Activated naive CD8-positive, alpha-beta T cell (primary cell): ENCODE data around the gene MSGN1.

Source experiments
- H3K27ac Mint-ChIP-seq: one replicate; pipeline ENCODE4 v1.8.0; 2021; ENCODE audit warnings: mixed read lengths
- H3K27me3 Mint-ChIP-seq: one replicate; pipeline ENCODE4 v1.8.0; 2021; ENCODE audit warnings: mixed read lengths
- H3K36me3 Mint-ChIP-seq: one replicate; pipeline ENCODE4 v1.8.0; 2021; ENCODE audit warnings: mixed read lengths
- H3K4me1 Mint-ChIP-seq: one replicate; pipeline ENCODE4 v1.8.0; 2021; ENCODE audit warnings: low read depth, mixed read lengths
- H3K4me3 Mint-ChIP-seq: one replicate; pipeline ENCODE4 v1.8.0; 2021; ENCODE audit warnings: mild to moderate bottlenecking, mixed read lengths
- H3K9me3 Mint-ChIP-seq: one replicate; pipeline ENCODE4 v1.8.0; 2021; ENCODE audit warnings: low read depth, mixed read lengths

The MSGN1 gene

GRCh38 chr2:17798338-17798737, 17.9 kb upstream of the MSGN1 start:
- Mint-ChIP-seq H3K36me3 (no peaks in the 10 kb centered on the region), H3K27me3 (peaks cover 8% of the 10 kb centered on the region), H3K9me3 (no peaks in the 10 kb centered on the region), H3K27ac (no peak overlapping the region), H3K4me1 (no peaks in the 10 kb centered on the region), H3K4me3 (no peak overlapping the region)

GRCh38 chr2:17799301-17800120, 16.7 kb upstream of the MSGN1 start:
- Mint-ChIP-seq H3K4me1 (no peaks in the 10 kb centered on the region), H3K27ac (no peak overlapping the region), H3K4me3 (no peak overlapping the region), H3K9me3 (no peaks in the 10 kb centered on the region), H3K36me3 (no peaks in the 10 kb centered on the region), H3K27me3 (peaks cover 8% of the 10 kb centered on the region)

- no peak overlapping the region for H3K27ac Mint-ChIP-seq
- no peaks in the 10 kb centered on the region for H3K9me3 Mint-ChIP-seq
- H3K4me3 Mint-ChIP-seq: no peak overlapping the region
- H3K36me3 Mint-ChIP-seq: no peaks in the 10 kb centered on the region
- H3K4me1 Mint-ChIP-seq: no peaks in the 10 kb centered on the region
- H3K27me3 Mint-ChIP-seq: peaks cover 5% of the 10 kb centered on the region
Measured at GRCh38 chr2:17800219-17800618, 16.0 kb upstream of the MSGN1 start.

- H3K27me3 Mint-ChIP-seq: peaks cover 4% of the 10 kb centered on the region
Measured at GRCh38 chr2:17800693-17801458, 15.4 kb upstream of the MSGN1 start.

GRCh38 chr2:17803497-17803896, 12.8 kb upstream of the MSGN1 start:
- H3K9me3 Mint-ChIP-seq: no peaks in the 10 kb centered on the region
- H3K27ac Mint-ChIP-seq: no peak overlapping the region
- H3K36me3 Mint-ChIP-seq: no peaks in the 10 kb centered on the region
- H3K27me3 Mint-ChIP-seq: peaks cover 3% of the 10 kb centered on the region
- no peaks in the 10 kb centered on the region for H3K4me1 Mint-ChIP-seq
- H3K4me3 Mint-ChIP-seq: no peak overlapping the region

More at GRCh38 chr2:17800693-17801458, 15.4 kb upstream of the MSGN1 start:
- Mint-ChIP-seq H3K4me3 (no peak overlapping the region), H3K36me3 (no peaks in the 10 kb centered on the region), H3K9me3 (no peaks in the 10 kb centered on the region), H3K4me1 (no peaks in the 10 kb centered on the region), H3K27ac (no peak overlapping the region)

- Mint-ChIP-seq H3K36me3 (no peaks in the 10 kb centered on the region), H3K9me3 (no peaks in the 10 kb centered on the region), H3K4me1 (no peaks in the 10 kb centered on the region), H3K4me3 (no peak overlapping the region), H3K27me3 (peaks cover 3% of the 10 kb centered on the region), H3K27ac (no peak overlapping the region)
Measured at GRCh38 chr2:17804358-17804757, 11.9 kb upstream of the MSGN1 start.

- H3K27ac Mint-ChIP-seq: no peak overlapping the region
- no peaks in the 10 kb centered on the region for H3K36me3 Mint-ChIP-seq
- no peak overlapping the region for H3K4me3 Mint-ChIP-seq
- no peaks in the 10 kb centered on the region for H3K4me1 Mint-ChIP-seq
- no peaks in the 10 kb centered on the region for H3K9me3 Mint-ChIP-seq
- peaks cover 3% of the 10 kb centered on the region for H3K27me3 Mint-ChIP-seq
Measured at GRCh38 chr2:17805166-17805565, 11.1 kb upstream of the MSGN1 start.

GRCh38 chr2:17805717-17806363, 10.4 kb upstream of the MSGN1 start:
- Mint-ChIP-seq H3K27me3 (peaks cover 3% of the 10 kb centered on the region), H3K4me1 (no peaks in the 10 kb centered on the region), H3K27ac (no peak overlapping the region), H3K9me3 (no peaks in the 10 kb centered on the region), H3K36me3 (no peaks in the 10 kb centered on the region), H3K4me3 (no peak overlapping the region)

- Mint-ChIP-seq H3K27me3 (peaks cover 6% of the 10 kb centered on the region), H3K27ac (no peak overlapping the region), H3K9me3 (no peaks in the 10 kb centered on the region), H3K36me3 (no peaks in the 10 kb centered on the region), H3K4me1 (no peaks in the 10 kb centered on the region), H3K4me3 (no peak overlapping the region)
Measured at GRCh38 chr2:17813010-17813741, 3.1 kb upstream of the MSGN1 start.

GRCh38 chr2:17813742-17814473, 2.4 kb upstream of the MSGN1 start:
- Mint-ChIP-seq H3K36me3 (no peaks in the 10 kb centered on the region), H3K27ac (no peak overlapping the region), H3K4me3 (no peak overlapping the region)

GRCh38 chr2:17814601-17815000, 1.7 kb upstream of the MSGN1 start:
- Mint-ChIP-seq H3K9me3 (no peaks in the 10 kb centered on the region), H3K27me3 (peaks cover 6% of the 10 kb centered on the region), H3K4me3 (no peak overlapping the region), H3K4me1 (no peaks in the 10 kb centered on the region), H3K36me3 (no peaks in the 10 kb centered on the region), H3K27ac (no peak overlapping the region)

More at GRCh38 chr2:17813742-17814473, 2.4 kb upstream of the MSGN1 start:
- peaks cover 6% of the 10 kb centered on the region for H3K27me3 Mint-ChIP-seq
- H3K4me1 Mint-ChIP-seq: no peaks in the 10 kb centered on the region
- H3K9me3 Mint-ChIP-seq: no peaks in the 10 kb centered on the region

GRCh38 chr2:17815468-17816184, 634 bp upstream of the MSGN1 start:
- H3K36me3 Mint-ChIP-seq: no peaks in the 10 kb centered on the region
- peaks cover 7% of the 10 kb centered on the region for H3K27me3 Mint-ChIP-seq
- no peak overlapping the region for H3K4me3 Mint-ChIP-seq
- no peak overlapping the region for H3K27ac Mint-ChIP-seq
- H3K9me3 Mint-ChIP-seq: no peaks in the 10 kb centered on the region
- H3K4me1 Mint-ChIP-seq: no peaks in the 10 kb centered on the region

- H3K36me3 Mint-ChIP-seq: no peaks in the 10 kb centered on the region
- no peaks in the 10 kb centered on the region for H3K9me3 Mint-ChIP-seq
- peaks cover 9% of the 10 kb centered on the region for H3K27me3 Mint-ChIP-seq
- no peaks in the 10 kb centered on the region for H3K4me1 Mint-ChIP-seq
- H3K27ac Mint-ChIP-seq: no peak overlapping the region
- no peak overlapping the region for H3K4me3 Mint-ChIP-seq
Measured at GRCh38 chr2:17818235-17818815, 2.1 kb downstream of the MSGN1 start.
